Left ventricle myocardium superior (tissue), 1 donor: ENCODE data around the gene TIMM22. TPM values are rescaled to one million over a fixed set of nuclear protein-coding genes. Genes with fewer than 3 reads are reported as not detected.
A peak's percentile ranks its signal among the peaks of the same experiment; 100 is the strongest.
"Not testable (repeated sequence)": the region's sequence is repeated elsewhere in the genome, so short reads cannot be mapped to it uniquely, and the experiment has no call there.

Experiments
- ATAC-seq: fragments of 200-7000 bp; cut with Tn5 transposase; one replicate; pipeline ENCODE4 v1.9.1; 2020; ENCODE audit warnings: mild to moderate bottlenecking, moderate library complexity
- DNase-seq: peaks from one replicate; pipeline ENCODE4 v3.0.0-alpha.2; 2020
- intact Hi-C: fragments of 100-400 bp; cut with micrococcal nuclease; formaldehyde crosslinking; loops from one replicate; pipeline ENCODE4 v1.11.0; 2022
- total RNA-seq: library from RNA; stranded (reverse); fragmentation: NEBNext Ultra II Directional; extraction: Animal tissue kit (Norgen Biotek cat#: 25700); gene quantifications from one replicate; pipeline ENCODE4 v1.2.1, GENCODE V29; 2021
- donor health status: DM: no; HTN: yes; CAD: no; lungs with severe emphysema.

Gene TIMM22
- total RNA-seq, 1 donor from 2014 or later = 15.8 TPM

DNA sequence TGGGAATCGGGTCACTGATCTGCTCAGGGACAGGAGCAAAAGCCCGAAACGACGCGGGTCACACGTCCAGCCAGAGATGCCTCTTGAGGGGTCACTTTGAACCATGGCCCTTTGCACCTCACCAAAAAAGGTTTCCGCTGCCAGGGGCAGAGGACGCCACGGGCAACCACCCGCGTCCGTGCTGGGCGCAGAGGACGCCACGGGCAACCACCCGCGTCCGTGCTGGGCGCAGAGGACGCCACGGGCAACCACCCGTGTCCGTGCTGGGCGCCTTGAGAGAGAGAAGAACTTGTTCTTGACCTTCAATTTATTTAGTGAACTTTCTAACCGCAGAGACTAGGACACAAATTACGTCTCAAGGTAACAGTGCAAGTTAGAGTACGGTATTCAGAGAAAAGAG is 35.5 kb downstream of the TIMM22 start:
- DNase-seq = no peak
- no peak for ATAC-seq
- intact Hi-C loops = no loop called here

- ATAC-seq (no peak), DNase-seq (no peak)
- intact Hi-C loops = no loop called here
These were observed 36.6 kb downstream of the TIMM22 start for GRCh38 chr17:1033503-1033902.

- ATAC-seq (no peak), DNase-seq (no peak)
- intact Hi-C loops = no loop called here
These were observed 37.8 kb downstream of the TIMM22 start for GRCh38 chr17:1034652-1035210.

DNA sequence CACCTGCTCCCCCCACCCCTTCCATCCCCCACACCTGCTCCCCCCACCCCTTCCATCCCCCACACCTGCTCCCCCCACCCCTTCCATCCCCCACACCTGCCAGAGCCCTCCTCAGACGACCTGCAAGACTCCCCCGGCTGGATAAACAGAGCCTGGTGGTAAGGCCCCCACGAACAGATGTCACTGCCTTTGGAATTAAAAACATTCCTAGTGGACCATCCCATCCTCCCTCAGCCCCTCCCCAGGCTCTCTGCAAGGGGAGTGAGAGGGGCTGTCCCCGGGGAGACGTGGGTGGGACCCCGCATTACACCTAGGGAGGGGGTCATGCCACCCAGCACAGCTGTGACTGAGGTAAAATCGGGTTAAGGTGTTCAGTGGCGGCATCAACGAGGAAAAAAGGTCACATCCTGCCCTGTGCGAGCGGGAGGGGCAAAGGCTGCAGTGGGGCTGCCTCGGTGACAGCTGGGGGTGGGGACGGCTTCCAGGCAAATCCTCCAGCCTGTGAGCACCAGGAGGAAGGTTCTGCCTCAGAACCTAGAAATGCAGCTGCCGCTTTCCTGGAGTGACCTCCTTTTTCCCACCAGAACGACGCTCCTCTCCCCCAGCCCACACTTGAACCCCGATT is 38.7 kb downstream of the TIMM22 start:
- ATAC-seq = no peak
- intact Hi-C loops = no loop called here

GRCh38 chr17:1036171-1036844 is 39.4 kb downstream of the TIMM22 start:
- no peak for DNase-seq
- no peak for ATAC-seq
- intact Hi-C loops = no loop called here

More for the DNA sequence above, 38.7 kb downstream of the TIMM22 start:
- peak; percentile 58 for DNase-seq

DNA sequence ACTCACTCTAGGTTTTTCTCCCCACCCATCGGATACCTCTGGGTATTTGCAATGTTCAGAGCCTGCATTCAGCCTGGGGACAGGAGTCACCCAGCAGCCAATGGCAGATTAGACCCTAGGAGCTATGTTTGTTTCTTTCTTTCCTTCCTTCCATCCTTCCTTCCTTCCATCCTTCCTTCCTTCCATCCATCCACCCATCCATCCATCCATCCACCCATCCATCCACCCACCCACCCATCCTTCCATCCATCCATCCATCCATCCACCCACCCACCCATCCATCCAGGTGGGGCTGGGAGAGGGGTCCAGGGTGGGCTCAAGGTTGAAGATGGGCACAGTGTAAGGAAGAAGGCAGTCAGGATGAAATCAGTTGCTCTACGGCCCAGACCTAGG is 39.9 kb downstream of the TIMM22 start:
- DNase-seq (no peak), ATAC-seq (no peak)
- intact Hi-C loops = no loop called here

- intact Hi-C loops = no loop called here
- ATAC-seq (no peak), DNase-seq (no peak)
These were observed 40.4 kb downstream of the TIMM22 start for GRCh38 chr17:1037238-1037879.

DNA sequence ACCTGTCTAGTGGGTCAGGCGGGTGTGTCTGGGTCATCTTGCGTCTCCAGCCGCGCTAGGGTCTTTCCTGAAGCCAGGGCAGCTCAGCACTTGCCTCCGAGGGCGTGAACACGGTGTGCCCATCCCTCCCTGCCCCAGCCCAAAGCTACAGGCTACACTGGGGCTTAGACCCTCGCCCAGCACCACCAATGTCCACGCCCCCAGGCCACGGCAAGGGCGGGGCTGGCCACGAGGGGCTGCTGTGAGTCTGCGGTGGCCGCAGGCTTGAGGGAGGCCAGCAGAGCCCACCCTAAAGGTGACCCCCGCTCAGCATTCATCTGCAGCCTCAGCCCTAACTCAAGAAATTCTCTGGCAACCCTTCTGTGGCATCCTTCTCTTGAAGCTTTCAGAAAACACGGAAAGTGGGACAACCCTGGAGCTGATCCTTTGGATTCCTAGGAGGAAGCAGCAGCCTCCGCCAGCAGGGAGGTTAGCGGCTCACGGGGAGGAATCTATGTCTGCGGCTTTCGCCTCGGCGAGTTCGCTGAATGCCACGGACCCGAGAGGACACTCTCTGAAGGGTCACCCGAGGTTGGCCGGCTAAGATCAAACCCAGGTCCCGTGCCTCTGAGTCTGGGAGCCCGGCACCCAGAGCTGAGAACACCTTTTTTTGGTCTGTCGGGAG is 41.7 kb downstream of the TIMM22 start:
- DNase-seq (no peak), ATAC-seq (no peak)
- intact Hi-C loops = no loop called here

GRCh38 chr17:1039123-1039507 is 42.2 kb downstream of the TIMM22 start:
- ATAC-seq (no peak), DNase-seq (no peak)
- intact Hi-C loops = no loop called here

DNA sequence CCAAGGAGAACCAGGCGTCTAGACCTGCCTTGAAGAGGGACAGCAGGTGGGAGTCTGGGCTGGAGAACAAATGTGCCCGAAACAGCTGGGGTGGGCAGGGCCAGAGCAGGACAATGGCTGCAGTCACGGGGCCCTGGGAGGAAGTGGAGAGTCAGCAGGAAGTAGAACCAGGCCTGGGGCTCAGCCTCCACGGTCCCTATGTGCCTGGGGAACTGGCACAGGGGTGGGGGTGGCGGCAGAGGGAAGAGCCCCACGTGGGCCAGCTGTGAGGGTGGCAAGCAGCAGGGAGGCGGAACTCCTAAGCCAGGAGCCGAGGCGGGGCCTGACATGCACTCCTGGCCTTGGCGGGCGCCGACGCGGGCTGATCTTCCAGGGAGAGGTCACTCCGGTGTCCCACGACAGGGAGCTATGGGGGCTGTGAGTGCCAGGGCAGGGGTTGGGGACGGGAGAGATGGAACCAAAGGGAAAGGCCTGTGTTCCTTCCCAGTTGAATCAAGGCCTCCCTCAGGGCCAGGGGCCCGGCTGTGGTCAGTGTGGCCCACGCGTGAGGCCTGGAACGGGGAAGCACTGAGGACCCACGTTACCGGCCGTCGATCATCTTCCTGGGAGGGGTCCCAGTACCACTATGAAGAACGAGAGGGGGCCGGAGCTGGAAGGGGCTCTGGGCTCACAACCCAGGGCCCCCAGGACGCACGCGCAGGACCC is 42.7 kb downstream of the TIMM22 start:
- intact Hi-C loops = loop anchor here (10.0 kb wide), 1 partner anchor 245 kb away; no protein-coding TSS in a partner anchor
- ATAC-seq (peak; percentile 73), DNase-seq (peak; percentile 87)

DNA sequence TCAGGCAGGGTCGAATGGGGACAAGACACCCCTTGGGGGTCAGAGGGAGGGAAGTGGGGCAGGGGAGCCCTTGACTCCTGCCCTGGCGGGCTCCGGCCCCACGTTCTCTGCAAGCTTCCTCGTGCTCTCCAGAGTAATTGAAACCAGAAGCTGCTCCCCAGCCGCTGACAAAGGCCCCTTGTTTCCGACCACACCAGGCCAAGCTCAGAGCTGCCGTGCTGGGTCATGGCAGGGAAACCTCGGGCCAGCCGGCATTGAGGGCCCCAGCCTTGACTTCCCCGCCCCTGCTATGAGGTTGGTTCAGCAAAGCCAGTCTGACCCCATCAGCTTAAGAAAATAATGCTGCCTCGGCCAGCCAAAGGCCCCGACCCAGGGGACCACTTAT is 43.3 kb downstream of the TIMM22 start:
- ATAC-seq (peak; percentile 14), DNase-seq (peak; percentile 64)
- intact Hi-C loops = loop anchor here (10.0 kb wide), 1 partner anchor 245 kb away; no protein-coding TSS in a partner anchor

DNA sequence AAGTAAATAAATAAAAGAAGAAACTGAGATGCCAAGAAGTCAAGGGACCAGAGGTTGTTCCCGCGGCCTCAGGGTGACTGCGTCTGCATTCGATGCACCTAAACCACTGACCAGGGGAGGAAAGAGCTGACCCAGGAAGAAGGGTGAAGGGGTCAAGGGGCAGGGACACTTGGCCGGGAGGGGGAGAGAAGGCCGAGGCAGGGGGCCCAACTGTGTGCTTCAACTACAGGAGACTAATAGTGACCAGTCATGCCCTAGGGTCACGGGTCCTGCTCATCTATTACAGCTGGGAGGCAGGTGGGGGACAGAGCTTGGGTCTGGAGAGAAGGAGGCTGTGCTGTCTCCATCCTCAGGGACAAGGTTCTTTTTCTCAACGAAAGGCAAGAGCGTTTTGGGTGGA is 44.8 kb downstream of the TIMM22 start:
- DNase-seq (peak; percentile 20), ATAC-seq (no peak)
- intact Hi-C loops = loop anchor here (10.0 kb wide), 1 partner anchor 247 kb away; no protein-coding TSS in a partner anchor

DNA sequence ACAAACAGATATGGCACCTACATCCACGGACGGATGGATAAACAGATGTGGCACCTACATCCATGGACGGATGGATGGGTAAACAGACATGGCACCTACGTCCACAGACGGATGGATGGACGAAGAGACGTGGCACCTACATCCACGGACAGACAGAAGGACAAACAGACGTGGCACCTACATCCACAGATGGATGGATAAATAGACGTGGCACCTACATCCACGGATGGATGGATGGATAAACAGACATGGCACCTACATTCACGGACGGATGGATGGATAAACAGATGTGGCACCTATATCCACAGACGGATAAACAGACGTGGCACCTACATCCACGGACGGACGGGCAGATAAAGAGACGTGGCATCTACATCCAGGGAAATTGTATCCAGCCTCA is 45.6 kb downstream of the TIMM22 start:
- peak; percentile 5 for DNase-seq
- intact Hi-C loops = loop anchor here (10.0 kb wide), 1 partner anchor 248 kb away; no protein-coding TSS in a partner anchor
- no peak for ATAC-seq

GRCh38 chr17:1043601-1044251 is 46.8 kb downstream of the TIMM22 start:
- peak; percentile 54 for ATAC-seq

GRCh38 chr17:1044387-1045009 is 47.6 kb downstream of the TIMM22 start:
- intact Hi-C loops = loop anchor here (10.0 kb wide), 1 partner anchor 250 kb away; no protein-coding TSS in a partner anchor
- ATAC-seq = not testable (repeated sequence)
- DNase-seq = peak; percentile 24

More at GRCh38 chr17:1043601-1044251, 46.8 kb downstream of the TIMM22 start:
- peak; percentile 85 for DNase-seq
- intact Hi-C loops = loop anchor here (10.0 kb wide), 1 partner anchor 249 kb away; no protein-coding TSS in a partner anchor

DNA sequence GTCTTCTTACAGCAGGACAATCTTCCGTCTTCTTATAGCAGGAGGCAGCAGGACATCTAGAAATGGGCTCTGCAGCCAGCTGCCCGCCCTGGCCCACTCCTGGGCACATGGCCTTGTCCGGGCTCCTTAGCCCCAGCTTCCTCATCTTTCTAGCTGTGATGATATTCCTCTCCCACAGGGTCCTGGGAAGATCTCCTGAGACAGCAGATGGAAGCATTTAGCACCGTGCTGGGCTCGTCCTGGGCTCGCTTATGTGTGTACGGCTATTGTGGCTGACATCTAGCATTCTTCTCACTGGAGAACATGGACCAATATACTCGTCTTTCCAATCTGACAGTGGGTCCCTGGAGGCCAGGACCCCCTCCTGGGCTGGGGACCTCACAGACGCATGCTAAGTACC is 48.5 kb downstream of the TIMM22 start:
- DNase-seq = peak; percentile 28
- intact Hi-C loops = loop anchor here (10.0 kb wide), 1 partner anchor 251 kb away; no protein-coding TSS in a partner anchor
- ATAC-seq = no peak

GRCh38 chr17:1047177-1047878 is 50.4 kb downstream of the TIMM22 start:
- intact Hi-C loops = loop anchor here (10.0 kb wide), 1 partner anchor 253 kb away; no protein-coding TSS in a partner anchor
- ATAC-seq = peak; percentile 81
- DNase-seq = peak; percentile 86
